COR-L47 (cell line): ENCODE measurements around the gene PLEKHA8.

Experiments
- DNase-seq: peaks from one replicate; lab custom pipeline; 2025; lab: John Stamatoyannopoulos, UW

Gene PLEKHA8

GRCh38 chr7:30112103-30112713, 84.0 kb downstream of the PLEKHA8 start:
- no peak for DNase-seq

GRCh38 chr7:30113144-30113543, 84.9 kb downstream of the PLEKHA8 start:
- DNase-seq = no peak

DNA sequence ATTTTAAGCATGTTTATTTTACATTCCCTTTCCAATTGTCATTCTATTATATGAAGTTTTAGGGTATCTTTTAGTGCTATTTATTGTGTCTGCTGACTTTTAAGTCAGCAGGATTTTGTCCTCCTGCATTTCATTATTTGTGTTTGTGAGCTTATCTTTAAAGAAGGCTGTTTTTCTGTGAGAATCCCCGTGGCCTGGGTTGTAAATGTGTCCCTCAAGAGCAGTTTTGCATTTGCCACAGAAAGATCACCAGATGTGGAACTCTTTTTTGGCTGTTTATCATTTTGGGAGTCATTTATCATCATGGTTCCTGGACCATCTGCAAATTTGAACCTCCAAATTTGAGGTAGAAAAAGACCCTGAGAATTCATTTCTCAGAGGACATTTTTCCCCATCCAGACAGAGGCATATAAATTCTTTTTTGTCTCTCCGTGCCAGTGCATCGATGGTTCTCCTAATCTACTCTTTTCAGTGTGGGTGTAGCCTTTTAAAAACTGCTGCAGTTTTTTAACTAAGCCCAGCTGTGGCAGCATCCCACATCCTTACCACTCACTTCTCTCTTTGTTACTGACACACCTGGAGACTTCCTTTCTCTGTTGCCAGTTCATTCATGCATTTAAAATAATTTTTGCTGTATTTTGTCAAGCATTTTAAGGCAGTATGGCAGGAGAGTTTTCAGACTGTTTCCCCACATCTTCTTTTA, 86.5 kb downstream of the PLEKHA8 start:
- DNase-seq = no peak

- DNase-seq = no peak
These were observed 87.6 kb downstream of the PLEKHA8 start for GRCh38 chr7:30115709-30116297.

GRCh38 chr7:30116771-30117170, 88.6 kb downstream of the PLEKHA8 start:
- DNase-seq = no peak

DNA sequence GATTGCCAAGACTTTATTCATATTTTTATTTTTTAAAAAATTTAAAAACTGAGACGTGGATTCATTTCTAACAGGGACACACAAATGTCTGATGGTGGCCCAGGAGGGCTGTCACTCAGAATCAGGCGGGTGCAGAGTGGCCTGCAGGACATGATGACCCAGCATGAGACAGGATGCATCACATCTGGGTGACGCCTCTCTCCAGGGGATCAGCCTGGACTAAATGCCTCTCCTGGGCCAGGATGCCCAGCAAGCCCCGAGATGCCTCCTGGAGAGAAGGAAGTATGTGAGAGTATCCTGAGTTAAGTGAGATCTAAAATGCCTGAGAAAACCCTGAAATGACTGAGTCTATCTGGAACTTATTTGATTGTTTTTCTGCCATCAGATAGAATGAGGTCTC, 89.7 kb downstream of the PLEKHA8 start:
- no peak for DNase-seq

- DNase-seq = no peak
These were observed 91.8 kb downstream of the PLEKHA8 start for GRCh38 chr7:30119890-30120577.

- DNase-seq = no peak
These were observed 105.8 kb downstream of the PLEKHA8 start for GRCh38 chr7:30133736-30134610.

- DNase-seq = peak; percentile 87
These were observed 106.5 kb downstream of the PLEKHA8 start, which contains the start of gene MTURN for GRCh38 chr7:30134611-30135300. MTURN (plus strand) TSS chr7:30134986; CDS start chr7:30135137, 151 bp downstream.

DNA sequence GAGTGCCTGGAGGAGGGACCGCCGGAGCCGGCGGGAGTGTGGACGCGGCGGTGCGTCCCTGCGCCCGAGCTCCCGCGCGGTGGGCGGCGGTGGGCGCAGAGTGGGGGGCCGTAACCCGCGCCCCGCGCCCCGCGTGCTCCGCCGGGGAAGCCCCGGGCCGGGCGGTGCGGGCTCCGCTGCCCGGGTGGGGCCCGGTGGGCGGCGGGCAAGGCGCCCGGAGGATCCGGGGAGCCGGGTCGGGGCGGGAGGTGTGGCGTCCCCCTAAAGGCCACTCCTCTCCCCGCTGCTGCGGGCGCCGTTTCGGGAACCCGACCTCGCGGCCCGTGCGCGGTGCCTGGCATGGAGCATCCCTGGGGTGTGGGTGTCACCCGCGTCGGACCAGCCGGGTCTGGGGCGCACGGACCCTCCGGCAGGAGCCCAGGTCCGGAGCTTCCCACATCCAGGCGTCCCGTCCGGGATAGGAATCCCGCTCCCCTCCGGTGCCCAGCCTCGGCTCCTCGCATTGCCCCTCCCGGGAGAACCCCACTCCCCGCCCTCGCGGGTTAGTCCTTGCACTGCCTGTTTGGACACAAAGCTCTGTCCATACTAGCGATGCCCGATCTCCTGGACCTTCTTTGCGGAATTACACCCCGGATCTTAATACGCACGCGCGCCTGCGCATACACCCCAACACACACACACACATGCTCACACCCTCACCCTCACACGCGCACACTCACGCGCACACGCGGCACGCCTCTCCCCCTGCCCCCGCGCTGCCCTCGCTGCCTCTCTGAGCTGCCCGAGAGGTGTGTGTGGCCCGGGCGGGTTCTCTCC, 107.3 kb downstream of the PLEKHA8 start:
- peak; percentile 35 for DNase-seq

DNA sequence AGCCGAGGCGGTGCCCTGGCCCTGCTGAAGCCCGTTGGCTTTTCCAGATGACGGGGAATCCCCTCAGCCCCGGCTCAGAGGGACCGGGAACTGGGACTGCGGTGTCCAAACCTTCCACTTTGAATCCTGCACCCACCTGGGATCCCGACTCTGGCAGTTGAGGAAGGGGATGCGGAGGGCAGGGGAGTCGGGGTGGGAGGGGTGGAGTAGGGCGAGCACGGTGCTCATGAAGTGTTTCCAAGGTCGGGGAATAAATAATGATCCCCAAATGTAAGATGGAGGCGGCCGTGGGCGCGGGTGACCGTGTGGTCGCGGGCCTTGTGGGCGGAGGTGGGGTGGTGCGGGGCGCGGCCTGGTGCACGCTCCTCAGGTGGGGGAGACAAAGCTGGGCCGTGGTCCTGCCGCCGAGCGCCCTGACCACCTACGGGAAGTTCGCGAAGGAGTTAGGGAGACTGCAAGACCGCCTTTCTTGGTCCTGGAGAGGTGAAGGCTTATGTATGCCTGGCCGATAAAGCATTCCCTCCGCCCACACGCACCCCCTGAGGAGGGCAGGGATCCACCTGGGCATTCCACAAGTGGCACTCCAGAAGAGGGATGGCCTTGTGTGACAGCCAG, 108.0 kb downstream of the PLEKHA8 start:
- no peak for DNase-seq

GRCh38 chr7:30136743-30137485, 108.7 kb downstream of the PLEKHA8 start:
- DNase-seq = no peak

GRCh38 chr7:30139836-30140384, 111.7 kb downstream of the PLEKHA8 start:
- no peak for DNase-seq

DNA sequence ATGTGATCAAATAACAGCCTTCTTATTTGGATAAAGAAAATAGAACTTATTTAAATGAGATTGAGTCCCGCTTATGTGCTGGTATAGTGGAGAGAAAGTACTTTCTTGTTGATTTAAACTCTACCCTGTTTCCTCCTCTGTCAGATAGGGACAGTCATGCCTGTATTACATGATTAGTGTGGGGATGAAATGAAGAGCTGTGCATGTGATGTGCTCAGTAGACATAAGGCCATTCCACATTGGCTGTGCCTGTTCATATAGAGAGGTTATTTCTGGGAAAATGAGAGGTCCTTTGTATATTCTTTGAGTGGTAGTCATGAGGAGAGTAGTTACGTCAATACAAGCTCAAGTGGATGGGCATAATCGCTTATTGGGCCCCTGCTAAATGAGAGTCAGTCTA, 112.2 kb downstream of the PLEKHA8 start:
- DNase-seq = no peak

GRCh38 chr7:30142710-30143109, 114.5 kb downstream of the PLEKHA8 start:
- peak; percentile 22 for DNase-seq

DNA sequence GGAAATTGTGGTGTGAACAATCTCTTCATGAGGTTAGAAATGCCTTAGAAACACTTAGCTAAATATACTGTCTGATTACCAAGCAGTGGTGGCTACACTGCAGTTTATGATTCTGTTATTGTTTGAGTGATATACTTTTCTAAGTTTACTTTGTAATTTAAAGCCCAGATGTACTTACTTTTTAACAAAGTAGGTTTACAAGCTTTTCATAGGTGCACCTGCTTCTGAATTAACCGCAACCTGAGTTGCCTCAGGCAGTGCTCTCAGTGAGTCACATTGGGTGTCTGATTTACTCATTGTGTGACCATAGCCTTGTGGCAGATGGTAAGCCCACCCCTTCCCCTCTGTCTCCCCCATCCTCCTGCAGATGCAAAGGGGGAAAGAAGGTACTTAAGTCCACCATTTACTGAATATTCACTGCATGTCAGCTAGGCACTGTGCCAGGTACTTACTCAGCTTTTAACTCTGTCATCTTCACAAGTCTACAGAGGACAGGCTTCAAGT, 115.6 kb downstream of the PLEKHA8 start:
- peak; percentile 88 for DNase-seq

GRCh38 chr7:30144657-30145306, 116.6 kb downstream of the PLEKHA8 start:
- DNase-seq = peak; percentile 14

DNA sequence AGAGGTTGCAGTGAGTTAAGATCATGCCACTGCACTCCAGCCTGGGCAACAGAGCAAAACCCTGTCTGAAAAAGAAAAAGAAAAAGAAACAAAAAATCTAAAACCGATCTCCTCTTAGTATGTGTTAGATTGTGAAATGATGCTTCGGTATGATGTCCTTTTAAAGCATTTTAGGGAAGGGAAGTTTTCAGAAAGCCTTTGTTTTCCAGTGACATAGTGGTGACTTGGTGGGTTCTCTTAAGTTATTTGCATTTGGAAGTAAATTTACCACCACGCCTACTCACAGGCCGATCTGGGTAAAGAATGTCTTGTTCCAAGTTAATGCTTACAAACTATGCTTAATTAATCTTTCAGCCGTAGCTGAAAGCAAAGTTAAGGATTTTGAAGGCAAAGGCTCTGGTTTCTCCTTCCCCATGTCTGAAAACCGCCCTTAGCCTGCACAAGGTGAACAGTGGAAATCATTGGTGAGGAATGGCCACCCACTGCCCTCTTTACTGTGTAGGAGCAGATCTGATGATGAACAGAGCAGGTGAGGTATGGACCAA, 117.3 kb downstream of the PLEKHA8 start:
- DNase-seq = no peak
